Hematopoietic multipotent progenitor cell treated with erythropoietin and hydrocortisone succinate and interleukin-3 and kit ligand, for 6 days (in vitro differentiated cells): ENCODE results near the gene TTLL12.

Experiments
- DNase-seq: peaks from one replicate; pipeline ENCODE4 v3.0.0-alpha.2; 2015

Gene TTLL12

DNA sequence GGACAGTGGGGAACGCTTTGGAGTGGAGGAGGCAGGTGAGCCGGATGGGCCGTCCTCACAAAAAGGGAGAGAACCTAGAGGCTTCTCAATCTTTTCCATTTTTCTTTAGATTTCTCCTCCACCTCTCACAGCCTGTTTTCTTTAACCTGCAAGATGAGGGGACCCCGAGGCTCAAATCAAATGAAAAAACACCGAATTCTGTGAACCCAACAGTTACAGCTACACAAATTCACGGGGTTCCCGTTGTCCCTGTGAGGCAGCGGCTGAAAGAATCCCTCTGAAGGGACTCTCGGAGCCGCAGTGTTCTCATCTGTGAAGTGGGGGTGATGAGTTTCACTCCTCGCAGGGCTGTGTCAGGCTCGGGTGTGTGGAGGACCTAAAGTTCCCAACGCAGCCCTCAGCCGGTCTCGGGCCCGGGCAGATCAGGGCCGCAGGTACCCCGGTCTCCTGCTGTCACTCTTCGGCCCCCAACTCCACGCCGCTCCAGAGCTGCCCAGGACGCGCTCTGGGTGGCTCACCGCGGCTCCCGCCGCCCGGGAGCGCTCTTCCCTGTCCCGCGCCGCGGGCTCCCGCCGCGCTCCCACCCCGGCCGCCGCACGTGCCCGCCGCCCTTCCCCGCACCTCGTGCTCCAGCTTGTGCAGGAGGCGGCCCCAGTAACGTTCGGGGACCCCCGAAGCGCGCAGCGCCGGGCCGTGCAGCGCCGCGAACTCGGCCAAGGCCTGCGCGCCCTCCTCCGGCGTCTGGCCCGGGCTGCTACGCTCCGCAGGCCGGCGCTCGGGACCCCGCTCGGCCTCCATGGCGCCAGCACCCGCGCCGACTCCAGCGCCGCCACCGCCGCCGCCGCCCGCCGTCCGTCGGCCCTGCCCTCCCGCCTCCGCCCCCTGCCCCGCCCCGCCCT is at the start of gene TTLL12:
TTLL12 (minus strand) TSS at position 863 of the 899 bp plus-strand sequence; CDS start at position 798, 65 bp downstream.
- DNase-seq, result peak; percentile 73

DNA sequence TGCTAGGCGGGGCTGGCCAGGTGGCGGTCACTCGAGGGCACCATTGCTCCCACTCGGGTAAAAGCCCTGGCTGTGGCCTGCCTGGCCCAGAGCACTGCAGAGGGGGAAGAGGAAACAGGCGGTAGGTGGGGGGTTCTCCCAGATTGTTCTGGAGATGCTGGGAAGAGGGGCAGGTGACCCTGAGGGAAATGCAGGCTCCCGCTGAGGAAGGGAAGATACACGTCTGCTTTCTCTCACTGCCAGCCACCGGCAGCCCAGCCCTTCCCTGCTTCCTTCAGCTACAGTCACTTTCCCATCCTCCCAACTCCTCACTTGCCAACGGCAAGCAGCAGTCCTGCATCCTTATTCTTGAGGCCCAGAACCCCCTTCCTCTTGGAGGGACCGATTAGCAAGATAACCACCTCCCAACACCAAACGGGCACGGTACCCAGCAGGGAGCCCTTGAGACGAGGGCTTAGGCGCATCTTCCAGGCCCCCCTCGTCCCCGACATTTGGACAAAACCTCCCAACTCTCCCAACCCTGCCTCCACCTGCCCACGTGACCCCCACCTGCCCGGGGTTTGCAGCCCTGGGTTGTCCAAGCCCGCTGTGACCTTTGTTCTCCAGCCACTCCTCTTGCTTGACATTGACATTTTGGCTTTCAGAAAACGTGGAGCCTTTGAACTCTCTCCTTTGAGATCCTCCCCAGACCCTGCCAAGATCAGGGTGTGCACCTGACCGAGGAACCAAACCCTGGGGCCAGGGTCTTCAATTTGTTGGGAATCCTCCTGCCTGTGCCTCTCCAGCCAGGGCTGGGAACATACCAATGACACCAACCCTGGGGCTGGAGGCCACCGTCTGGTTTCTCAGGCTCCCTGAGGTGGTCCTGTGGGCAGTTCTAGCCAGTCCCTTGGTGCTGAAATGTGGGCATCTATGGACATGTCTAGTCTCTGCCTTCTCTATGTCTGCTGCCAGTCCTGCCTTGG is 48.8 kb upstream of the TTLL12 start:
- no peak for DNase-seq

DNA sequence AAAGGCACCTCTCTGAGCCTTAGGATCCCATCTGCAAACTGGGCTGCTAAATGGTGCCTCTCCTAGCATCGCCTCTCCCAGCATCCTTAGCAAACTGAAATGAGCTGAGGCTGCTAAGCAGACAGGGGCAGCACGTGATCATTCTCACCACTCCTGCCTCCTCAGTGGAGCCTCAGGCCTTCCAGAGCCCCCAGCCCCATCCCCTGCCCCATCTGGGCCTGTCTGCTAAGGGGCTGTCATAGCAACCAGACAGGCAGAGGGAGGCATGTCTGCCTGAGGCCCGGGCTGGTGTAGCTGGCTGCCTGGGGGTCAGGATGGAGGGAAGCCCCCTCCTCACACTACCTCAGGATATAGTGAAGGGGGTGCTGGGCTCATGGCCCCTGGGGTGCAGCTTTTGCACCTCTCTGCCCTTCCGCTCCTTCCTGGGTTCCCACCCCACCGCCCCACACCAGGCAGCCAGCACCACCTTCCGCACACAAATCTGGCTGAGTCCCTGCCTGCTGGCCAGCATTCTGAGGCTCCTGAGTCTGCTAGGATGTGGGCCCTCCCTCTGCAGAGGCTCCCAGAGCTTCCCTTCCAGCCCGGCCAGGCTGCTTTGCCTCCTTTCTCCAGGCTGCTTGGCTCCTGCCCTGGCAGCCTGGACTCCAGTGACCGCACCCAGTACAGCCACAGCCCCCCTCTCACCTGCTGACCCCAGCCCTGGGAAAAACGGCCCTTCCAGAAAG is 47.5 kb upstream of the TTLL12 start:
- no peak for DNase-seq

DNA sequence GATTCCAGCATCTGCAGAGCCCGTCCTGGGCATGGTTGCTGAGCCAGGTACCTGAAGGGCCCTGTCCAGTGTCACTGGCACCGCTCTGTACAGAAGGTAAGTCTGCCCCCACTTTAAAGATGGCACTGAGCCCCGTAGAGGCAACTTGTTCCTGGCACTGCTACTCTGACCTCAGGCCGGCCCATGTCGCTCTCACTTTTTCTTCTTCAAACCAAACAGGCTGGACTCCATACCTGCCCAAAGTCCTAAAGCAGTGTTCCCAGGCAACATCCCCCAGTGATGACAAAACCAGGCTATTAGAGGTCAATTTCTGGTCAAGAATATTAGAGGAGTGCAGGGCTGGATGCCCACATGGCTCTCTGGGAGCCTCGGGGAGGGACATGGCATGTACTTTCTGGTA is 46.6 kb upstream of the TTLL12 start:
- DNase-seq, result no peak

DNA sequence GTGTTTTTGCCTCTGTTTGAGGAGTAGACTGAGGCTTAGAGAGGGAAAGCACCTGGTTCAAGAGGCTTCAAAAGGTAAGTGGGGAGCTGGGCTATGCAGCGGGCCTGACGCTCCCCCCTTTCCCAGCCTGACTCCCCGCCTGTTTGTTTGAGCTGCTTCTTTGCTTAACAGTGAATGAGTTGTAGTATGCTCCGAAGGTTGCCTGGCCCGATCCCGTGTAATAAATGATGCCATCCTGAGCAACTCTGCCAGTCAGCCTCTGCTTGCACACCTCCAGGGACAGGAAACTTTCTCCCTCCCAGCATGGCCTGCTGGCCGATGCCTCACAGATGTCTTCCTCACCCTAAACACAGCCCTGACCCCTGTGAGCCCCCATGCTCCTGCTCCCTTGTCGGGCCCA is 45.5 kb upstream of the TTLL12 start:
- DNase-seq, result no peak

DNA sequence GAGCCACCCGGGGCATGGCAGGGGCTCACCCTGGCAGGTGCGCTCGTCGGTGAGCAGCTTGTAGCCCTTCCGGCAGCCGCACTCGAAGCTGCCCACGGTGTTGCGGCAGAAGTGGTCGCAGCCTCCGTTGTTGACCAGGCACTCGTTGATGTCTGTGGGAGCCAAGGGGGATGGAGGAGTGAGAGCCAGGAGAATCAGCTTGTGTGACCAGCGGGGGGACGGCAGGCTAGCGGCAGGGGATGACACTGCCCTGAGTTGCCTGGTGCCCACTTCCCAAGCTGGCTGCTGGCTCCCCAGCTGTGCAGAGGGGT is 44.7 kb upstream of the TTLL12 start:
- no peak for DNase-seq

DNA sequence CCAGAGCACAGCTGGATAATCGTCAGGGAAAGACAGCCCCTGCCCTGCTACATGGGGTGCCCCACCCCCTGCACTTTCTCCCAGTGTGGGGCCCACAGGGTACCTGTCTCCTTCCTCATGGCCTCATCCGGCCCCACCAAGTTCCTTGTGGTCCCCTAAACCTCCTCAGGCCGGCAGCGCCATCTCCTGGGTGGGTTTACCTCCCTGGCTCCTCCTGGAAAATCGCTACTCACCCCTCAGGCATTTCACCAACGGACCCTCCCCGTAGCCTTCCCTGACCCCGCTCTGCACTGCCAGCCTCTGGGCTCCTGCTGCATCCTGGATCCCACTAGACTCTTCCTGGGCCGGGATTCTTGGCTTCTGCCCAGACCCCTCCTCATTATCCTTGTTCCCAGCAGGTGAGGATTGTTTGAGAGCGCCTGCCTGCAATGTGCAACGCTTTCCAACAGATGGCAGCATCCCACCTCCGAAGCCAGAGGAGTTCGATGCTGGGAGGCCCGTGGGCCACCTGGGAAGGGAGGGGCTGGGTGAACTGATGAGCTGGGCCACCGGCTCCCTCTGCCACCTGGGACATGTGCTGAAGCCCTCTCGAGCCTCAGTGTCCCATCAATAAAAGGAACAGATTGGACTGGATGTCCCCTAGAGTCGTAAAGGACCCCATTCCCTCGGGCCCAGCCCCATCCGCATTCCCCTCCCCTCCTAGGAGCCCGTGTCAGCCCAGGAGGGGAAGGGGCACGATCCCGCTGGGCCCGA is 44.2 kb upstream of the TTLL12 start:
- DNase-seq, result peak; percentile 80

DNA sequence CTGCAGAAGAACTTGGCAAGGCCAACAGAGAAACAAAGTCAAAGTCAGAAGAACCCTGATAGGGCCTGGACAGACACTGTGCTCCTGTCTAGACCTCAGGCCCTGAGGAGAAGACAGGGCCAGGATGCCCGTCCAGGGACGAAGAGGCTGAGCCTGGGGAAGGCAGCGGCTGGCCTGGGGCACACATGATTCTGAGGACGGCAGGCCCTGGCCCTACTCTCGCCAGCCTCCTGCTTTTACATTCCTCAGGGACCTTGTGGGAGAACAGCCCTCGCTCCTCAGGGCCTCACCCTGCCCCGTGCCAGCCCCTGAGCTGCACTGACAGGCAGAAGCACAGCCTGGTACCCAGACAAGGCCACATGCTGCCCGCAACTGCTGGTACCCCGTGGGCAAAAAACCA is 43.6 kb upstream of the TTLL12 start:
- no peak for DNase-seq

DNA sequence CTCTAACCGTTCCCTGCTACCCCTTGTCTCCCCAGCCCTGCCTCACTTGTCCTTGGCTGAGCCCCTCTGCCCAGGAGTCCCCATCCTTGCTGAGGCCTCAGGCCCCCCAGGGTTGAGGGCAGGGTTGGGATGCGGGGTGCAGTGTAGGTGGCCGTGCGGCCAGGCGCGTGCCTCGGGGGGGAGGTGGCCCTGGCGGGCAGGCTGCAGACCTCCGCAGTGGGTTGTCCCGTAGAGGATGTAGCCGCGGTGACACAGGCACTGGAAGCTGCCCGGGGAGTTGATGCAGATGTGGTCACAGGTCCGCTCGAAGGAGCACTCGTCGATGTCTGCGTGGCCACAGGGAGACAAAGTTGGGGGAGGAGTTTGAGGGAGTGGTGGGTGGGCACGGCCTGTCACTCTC is 41.9 kb upstream of the TTLL12 start:
- DNase-seq, result no peak

DNA sequence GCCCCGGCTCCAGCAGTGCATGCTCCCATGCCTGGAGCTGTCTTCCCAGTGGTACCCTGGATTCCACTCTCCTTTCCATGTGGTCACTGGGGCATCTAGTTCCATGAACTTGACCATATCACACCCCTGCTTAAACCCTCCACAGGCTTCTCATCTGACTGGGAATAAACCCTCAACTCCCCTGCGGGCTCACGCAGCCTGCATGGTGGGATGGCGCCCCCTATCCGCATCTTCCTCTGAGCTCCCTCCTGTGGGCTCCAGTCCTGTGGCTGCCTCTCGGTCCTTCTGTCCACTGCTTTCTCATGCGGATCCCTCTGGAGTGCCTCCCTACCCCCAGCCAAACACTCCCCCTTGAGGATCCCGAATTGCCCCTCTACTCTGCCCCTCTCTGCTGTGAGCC is 41.4 kb upstream of the TTLL12 start:
- peak; percentile 79 for DNase-seq

DNA sequence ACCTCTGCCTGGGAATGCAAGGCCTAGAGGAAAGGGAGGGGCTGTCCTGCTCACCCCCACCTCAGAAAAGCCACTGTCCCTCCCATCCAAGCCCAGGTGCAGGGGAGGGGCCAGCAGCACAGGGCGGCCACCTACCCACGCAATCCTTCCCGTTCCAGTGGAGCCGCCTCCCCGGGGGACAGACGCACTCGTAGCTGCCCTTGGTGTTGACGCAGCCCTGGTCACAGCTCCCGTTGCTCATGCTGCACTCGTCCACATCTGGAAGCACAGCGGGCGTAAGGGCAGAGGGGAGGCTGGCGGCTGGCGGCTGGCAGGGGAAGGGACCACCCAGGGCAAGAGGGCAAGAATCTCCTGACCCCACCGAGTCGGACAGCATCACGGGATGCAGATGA is 40.3 kb upstream of the TTLL12 start:
- DNase-seq, result no peak

DNA sequence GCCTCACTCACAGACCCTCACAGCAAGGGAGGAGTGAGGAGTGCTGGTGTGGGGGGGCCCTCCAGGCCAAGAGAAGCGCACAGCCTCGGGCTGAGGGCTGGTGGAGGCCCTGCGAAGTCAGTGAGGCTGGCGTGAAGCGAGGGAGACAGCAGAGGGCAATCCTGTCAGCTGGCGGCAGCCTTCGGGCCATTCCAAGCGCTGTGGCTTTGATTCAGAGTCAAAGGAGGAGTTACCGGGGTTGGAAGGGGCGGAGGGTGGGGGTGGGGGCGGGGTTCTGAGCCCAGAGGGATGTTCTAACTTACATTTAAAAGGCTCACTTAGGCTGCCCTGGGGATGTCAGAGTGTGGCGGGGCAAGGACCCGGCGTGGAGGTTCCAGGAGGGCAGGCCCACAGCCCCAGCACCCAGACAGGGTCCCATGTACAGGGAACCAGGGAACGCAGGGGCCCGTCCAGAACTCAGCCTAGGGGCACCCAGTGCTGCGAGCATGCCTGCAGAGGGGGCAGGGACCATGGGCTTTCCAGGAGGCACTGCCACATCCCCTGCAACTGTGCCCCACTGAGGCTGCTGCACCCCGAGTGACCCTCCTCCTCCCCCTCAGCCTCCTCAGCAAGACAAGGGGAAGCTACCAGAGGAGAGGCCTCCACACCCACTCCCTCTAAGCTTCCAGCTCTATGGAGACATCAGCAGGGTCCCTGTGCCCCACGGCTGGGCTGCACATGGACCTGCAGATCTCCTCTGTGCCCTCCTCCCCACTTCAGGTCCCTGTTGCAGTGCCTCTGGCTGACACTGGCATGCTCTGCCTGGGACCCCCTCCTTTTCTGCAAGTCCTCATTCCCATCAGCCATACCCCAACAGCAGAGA is 39.7 kb upstream of the TTLL12 start:
- DNase-seq, result no peak

DNA sequence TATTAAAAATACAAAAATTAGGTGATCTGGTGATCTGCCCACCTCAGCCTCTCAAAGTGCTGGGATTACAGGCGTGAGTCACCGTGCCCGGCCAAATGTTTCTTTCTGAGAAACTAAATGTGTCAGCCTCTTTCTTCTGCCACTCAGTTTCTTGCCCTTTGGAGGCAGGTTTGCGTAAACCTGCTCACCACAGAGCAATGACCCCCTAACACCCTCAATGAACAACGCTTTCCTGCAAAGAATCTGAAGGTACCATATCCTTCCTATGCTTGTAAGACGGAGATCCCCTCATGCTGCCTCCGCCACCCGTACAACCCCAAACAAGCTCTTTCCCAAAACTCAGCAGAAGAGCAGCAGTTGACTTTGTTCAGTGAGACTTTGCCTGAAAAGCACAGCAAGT is 38.7 kb upstream of the TTLL12 start:
- DNase-seq, result no peak

DNA sequence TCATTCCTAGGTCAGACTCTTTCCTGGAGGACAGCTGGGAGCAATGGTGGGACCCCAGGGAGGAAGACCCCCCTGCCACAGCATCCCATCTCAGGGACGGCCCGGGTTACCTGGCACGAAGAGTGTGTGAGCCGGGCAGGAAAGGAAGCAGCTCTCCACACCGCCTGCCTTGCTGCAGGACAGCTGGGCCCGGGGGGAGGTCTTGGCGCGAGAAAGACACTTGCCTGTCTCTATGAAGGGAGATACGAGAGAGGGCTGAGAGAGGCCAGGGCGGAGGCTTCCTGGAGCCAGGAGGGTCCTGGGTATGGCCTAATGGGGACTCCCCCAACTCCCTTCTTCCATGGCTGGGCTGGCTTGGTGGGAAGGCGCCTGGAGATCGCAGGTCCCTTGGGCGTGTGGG is 36.1 kb upstream of the TTLL12 start:
- DNase-seq, result no peak

DNA sequence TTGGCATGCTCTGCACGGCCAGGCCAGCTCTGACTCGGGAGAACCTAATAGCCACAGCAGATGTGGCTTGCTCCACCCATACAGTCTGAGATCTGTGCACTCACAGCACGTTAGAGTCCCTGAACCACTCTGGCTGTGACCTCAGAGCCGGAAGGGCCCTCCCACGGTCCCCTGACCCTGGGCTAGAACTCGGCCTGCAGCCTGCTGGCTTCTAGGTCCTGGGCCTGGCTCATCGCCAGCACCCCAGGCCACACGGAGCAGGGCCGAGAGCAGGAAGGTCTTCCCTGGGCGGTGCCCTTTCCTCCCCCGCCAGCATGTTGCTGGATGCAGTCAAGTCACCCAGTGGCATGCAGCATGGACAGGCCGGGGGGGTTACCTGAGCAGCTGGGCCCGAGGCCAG is 35.3 kb upstream of the TTLL12 start:
- DNase-seq, result no peak

DNA sequence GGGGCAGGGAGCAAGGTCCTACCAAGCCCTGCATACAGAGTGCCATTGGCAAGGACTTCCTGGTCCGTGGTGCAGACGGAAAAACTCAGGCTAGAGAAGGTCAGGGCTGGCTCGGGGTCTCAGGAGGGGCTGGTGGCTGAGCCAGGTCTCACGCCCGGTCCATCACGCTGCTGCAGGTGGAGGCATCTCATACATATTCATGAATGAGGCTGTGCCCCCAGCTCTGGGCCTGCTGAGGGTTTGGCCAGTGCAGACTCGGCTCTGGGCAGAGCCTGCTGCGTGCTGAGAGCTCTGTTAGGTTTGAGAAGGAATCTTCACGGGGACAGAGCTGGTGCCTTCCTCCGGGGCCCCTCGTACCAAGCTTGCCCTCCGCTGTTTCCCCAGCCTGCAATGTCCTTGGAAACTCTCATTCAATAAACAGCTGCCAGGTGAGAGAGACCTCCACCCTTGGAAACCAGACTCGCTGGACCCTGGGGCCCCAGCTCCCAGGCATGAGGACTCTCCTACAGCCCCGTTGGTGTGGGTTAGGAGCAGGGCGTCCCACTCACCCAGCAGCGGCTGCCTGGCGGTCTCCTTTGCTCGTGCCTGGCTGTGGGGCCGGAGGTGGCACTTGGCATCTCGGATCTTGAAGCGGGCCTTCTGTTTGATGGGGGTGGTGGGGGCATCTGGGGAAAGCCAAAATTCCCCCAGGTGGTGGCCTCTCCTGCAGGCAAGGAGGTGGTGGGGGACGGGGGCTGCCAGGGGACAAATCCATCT is 33.9 kb upstream of the TTLL12 start:
- DNase-seq, result no peak

DNA sequence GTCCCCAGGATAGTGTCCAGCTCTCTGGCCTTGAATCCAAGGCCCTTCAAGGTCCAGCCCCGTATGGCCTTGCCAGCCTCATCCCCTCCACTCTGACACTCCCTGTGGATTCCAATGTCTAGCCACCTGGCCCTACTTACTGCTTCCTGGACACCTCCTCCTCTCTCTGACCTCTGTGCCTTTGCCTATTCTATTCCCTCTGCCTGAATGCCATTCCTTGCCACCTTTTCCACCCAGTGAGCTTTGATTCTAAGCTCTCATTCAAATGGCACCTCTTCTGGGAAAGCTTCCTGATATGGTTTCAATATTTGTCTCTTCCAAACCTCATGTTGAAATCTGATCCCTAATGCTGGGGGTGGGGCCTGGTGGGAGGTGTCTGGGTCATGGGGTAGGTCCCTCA is 31.9 kb upstream of the TTLL12 start:
- DNase-seq, result no peak

DNA sequence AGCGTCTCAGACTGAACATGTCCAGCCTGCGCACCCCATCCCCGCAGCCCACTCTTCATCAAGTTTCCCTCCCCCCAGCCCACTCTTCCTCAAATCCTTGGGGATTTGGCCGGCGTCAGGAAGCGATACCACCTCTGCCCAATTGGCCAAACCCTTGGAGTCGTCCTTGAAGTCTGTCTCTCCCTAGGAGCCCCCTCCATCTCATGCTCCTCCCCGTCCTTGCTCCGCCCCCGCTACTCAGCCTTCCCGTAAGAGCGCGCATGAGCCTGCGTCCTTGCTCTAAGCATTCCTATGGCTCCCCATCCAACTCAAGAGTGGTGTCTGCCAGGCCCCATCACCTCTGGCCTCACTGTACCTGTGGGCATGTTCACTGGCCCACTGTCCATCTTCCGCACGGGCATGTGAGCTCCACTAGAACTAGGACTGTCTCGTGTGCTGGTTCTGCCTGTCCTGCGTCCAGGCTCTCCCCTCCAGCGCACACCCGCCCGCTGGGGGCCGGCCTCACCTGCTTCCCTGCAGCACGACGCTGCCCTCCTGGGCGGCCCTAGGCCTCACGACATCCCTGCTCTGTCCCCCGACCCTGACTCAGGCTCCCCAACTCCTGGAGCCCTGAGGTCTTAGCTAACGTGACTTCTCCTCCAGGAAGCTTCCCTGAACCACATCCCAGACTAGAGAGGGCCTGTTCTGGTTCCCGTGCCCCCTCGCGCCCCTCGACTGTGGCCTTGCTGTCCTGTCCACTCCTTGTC is 30.5 kb upstream of the TTLL12 start:
- DNase-seq, result no peak

DNA sequence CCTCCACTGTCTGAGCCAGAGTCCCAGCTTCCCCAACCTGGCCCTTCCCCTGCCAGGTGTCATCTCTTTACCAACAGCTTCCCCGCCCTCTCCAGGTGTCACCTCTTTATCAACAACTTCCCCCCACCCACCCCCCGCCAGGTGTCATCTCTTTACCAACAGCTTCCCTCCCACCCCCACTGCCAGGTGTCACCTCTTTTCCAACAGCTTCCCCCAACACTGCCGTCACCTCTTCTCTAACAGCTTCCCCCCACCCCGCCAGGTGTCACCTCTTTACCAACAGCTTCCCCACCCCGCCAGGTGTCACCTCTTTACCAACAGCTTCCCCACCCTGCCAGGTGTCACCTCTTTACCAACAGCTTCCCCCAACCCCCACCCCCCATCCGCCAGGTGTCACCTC is 29.8 kb upstream of the TTLL12 start:
- no peak for DNase-seq

DNA sequence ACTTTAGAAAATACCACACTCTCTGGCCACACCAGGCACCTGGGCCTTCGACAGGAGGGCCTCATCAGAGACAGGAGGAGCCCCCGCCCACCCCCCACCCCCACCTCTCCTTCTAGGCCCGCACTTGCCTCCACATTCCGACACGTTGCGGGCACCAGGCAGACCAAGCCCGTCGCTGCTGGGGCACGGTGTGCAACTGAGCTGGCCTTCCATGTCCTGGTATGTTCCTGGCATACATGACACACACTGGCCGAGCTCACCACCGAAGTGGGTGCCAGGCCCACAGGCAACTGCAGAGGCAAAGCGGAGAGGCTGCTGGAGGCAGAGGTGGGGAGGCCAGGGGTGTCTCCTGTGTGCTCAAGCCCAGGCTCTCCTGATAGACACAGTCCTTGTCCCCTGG is 27.0 kb upstream of the TTLL12 start:
- DNase-seq, result no peak
